Panc1 (cell line): ENCODE measurements around the gene TTC23.

ENCODE experiments used
- CTCF ChIP-seq: fragments of 450-650 bp; IDR thresholded peaks from 2 replicates; pipeline ENCODE4 v1.5.1; 2017; ENCODE audit warnings: mild to moderate bottlenecking
- POLR2AphosphoS5 ChIP-seq: IDR thresholded peaks from 2 replicates; pipeline ENCODE4 v1.6.1; 2012; ENCODE audit warnings: mild to moderate bottlenecking, low read depth, low read length, moderate library complexity
- REST ChIP-seq, 2 experiments: IDR thresholded peaks; 2 replicates each; pipeline ENCODE4 v1.6.1; 2011 to 2012; ENCODE audit warnings: low read depth in 2 of 2, control low read depth in 1 of 2, low read length in 1 of 2, mild to moderate bottlenecking in 1 of 2, moderate library complexity in 1 of 2; ENCODE audit not compliant: insufficient read depth in 1 of 2
- SIN3A ChIP-seq: IDR thresholded peaks from 2 replicates; pipeline ENCODE4 v1.6.1; 2012; ENCODE audit warnings: low read depth, mild to moderate bottlenecking, low read length, moderate library complexity, borderline replicate concordance; ENCODE audit not compliant: insufficient read depth
- TCF7L2 ChIP-seq: IDR thresholded peaks from 2 replicates; pipeline ENCODE4 v1.6.1; 2011; ENCODE audit warnings: mild to moderate bottlenecking, low read depth, low read length, inconsistent platforms

- TF ChIP-seq CTCF (no peak), TCF7L2 (no peak), REST (IDR thresholded peaks at IDR 0.05; ENCODE audit: insufficient read depth in 1 of 2, low read depth in 2 of 2, low read length in 1 of 2) (no peak), POLR2AphosphoS5 (no peak), SIN3A (no peak)
These were observed 29.9 kb upstream of the TTC23 start for GRCh38 chr15:99279290-99279689.
